H1 (cell line): ENCODE data around the gene LRRK1. TPM values are rescaled to one million over a fixed set of nuclear protein-coding genes. Genes with fewer than 3 reads are reported as not detected.

Source experiments
- BRCA1 ChIP-seq: IDR thresholded peaks from 2 replicates; pipeline ENCODE4 v1.6.1; 2012; ENCODE audit warnings: low read depth, low read length, improper control_type of control experiment
- CBX8 ChIP-seq: fragments of 300-800, 300-1000 bp; sonication (generic); IDR thresholded peaks from 2 replicates; pipeline ENCODE4 v1.7.1; 2016; ENCODE audit warnings: low read depth, low read length, borderline replicate concordance
- KDM4A ChIP-seq: IDR thresholded peaks from one replicate; pipeline ENCODE4 v1.7.1; 2012; ENCODE audit warnings: low read depth, mild to moderate bottlenecking, moderate library complexity, low read length, inconsistent platforms; ENCODE audit not compliant: severe bottlenecking
- NANOG ChIP-seq: IDR thresholded peaks from 2 replicates; pipeline ENCODE4 v1.6.1; 2011; ENCODE audit warnings: low read length, low read depth, mild to moderate bottlenecking, inconsistent platforms; ENCODE audit not compliant: insufficient read depth, poor library complexity, severe bottlenecking
- POLR2A ChIP-seq, 2 experiments: IDR thresholded peaks; 1 replicate in 1 of 2; 2 replicates in 1 of 2; pipeline ENCODE4 v1.6.1; 2011; ENCODE audit warnings: low read depth in 2 of 2, low read length in 2 of 2, mild to moderate bottlenecking in 2 of 2; ENCODE audit errors: control extremely low read depth in 1 of 2
- SAP30 ChIP-seq: fragments of 300-600 bp; sonication (generic); IDR thresholded peaks from 2 replicates; pipeline ENCODE4 v1.7.1; 2012; ENCODE audit warnings: low read length, moderate library complexity, mild to moderate bottlenecking, inconsistent platforms; ENCODE audit not compliant: insufficient read depth, insufficient replicate concordance
- TAF1 ChIP-seq: IDR thresholded peaks from 2 replicates; pipeline ENCODE4 v1.6.1; 2011; ENCODE audit warnings: mild to moderate bottlenecking, low read depth, low read length
- polyA plus RNA-seq, 7 experiments: library from polyadenylated mRNA; depleted of rRNA in 3 of 7; stranded (reverse) in 5 of 7; unstranded in 2 of 7; fragments of >200 nt in 5 of 7; fragments of 200-250 nt in 2 of 7; gene quantifications; 1 replicate in 5 of 7; 2 replicates in 1 of 7; 4 replicates in 1 of 7; pipeline versions ENCODE4 v1.2.1 to v1.2.3, GENCODE V29; 2011 to 2013; ENCODE audit warnings: missing spikeins in 2 of 7, mixed read lengths in 2 of 7
- total RNA-seq: library from RNA; stranded (reverse); fragmentation: NEBNext Ultra II Directional; extraction: Animal tissue kit (Norgen Biotek cat#: 25700); gene quantifications from 2 replicates; pipeline ENCODE4 v1.2.1, GENCODE V29; 2021
- TF ChIP-seq, protein P1 (sequence below): fragments of 300-600 bp; sonication (generic); IDR thresholded peaks from 2 replicates; pipeline ENCODE4 v1.7.1; 2012; ENCODE audit warnings: low read length, moderate library complexity, mild to moderate bottlenecking, inconsistent platforms; ENCODE audit not compliant: insufficient replicate concordance
- TF ChIP-seq, protein P2 (sequence below), 3 experiments: IDR thresholded peaks; 1 replicate in 2 of 3; 2 replicates in 1 of 3; pipeline versions ENCODE4 v1.5.1 to v1.6.1; 2011; ENCODE audit warnings: low read length in 3 of 3, mild to moderate bottlenecking in 3 of 3, inconsistent platforms in 2 of 3, low read depth in 1 of 3, moderate library complexity in 1 of 3; ENCODE audit not compliant: insufficient read depth in 1 of 3; ENCODE audit errors: control extremely low read depth in 1 of 3

LRRK1 gene
- total and polyA plus RNA-seq, 2 of the 8 experiments (the other 6 are each of a cell fraction or from before 2014, with no cell fraction given), result 1.2 to 3.6 TPM

- TF ChIP-seq, protein P1, sequence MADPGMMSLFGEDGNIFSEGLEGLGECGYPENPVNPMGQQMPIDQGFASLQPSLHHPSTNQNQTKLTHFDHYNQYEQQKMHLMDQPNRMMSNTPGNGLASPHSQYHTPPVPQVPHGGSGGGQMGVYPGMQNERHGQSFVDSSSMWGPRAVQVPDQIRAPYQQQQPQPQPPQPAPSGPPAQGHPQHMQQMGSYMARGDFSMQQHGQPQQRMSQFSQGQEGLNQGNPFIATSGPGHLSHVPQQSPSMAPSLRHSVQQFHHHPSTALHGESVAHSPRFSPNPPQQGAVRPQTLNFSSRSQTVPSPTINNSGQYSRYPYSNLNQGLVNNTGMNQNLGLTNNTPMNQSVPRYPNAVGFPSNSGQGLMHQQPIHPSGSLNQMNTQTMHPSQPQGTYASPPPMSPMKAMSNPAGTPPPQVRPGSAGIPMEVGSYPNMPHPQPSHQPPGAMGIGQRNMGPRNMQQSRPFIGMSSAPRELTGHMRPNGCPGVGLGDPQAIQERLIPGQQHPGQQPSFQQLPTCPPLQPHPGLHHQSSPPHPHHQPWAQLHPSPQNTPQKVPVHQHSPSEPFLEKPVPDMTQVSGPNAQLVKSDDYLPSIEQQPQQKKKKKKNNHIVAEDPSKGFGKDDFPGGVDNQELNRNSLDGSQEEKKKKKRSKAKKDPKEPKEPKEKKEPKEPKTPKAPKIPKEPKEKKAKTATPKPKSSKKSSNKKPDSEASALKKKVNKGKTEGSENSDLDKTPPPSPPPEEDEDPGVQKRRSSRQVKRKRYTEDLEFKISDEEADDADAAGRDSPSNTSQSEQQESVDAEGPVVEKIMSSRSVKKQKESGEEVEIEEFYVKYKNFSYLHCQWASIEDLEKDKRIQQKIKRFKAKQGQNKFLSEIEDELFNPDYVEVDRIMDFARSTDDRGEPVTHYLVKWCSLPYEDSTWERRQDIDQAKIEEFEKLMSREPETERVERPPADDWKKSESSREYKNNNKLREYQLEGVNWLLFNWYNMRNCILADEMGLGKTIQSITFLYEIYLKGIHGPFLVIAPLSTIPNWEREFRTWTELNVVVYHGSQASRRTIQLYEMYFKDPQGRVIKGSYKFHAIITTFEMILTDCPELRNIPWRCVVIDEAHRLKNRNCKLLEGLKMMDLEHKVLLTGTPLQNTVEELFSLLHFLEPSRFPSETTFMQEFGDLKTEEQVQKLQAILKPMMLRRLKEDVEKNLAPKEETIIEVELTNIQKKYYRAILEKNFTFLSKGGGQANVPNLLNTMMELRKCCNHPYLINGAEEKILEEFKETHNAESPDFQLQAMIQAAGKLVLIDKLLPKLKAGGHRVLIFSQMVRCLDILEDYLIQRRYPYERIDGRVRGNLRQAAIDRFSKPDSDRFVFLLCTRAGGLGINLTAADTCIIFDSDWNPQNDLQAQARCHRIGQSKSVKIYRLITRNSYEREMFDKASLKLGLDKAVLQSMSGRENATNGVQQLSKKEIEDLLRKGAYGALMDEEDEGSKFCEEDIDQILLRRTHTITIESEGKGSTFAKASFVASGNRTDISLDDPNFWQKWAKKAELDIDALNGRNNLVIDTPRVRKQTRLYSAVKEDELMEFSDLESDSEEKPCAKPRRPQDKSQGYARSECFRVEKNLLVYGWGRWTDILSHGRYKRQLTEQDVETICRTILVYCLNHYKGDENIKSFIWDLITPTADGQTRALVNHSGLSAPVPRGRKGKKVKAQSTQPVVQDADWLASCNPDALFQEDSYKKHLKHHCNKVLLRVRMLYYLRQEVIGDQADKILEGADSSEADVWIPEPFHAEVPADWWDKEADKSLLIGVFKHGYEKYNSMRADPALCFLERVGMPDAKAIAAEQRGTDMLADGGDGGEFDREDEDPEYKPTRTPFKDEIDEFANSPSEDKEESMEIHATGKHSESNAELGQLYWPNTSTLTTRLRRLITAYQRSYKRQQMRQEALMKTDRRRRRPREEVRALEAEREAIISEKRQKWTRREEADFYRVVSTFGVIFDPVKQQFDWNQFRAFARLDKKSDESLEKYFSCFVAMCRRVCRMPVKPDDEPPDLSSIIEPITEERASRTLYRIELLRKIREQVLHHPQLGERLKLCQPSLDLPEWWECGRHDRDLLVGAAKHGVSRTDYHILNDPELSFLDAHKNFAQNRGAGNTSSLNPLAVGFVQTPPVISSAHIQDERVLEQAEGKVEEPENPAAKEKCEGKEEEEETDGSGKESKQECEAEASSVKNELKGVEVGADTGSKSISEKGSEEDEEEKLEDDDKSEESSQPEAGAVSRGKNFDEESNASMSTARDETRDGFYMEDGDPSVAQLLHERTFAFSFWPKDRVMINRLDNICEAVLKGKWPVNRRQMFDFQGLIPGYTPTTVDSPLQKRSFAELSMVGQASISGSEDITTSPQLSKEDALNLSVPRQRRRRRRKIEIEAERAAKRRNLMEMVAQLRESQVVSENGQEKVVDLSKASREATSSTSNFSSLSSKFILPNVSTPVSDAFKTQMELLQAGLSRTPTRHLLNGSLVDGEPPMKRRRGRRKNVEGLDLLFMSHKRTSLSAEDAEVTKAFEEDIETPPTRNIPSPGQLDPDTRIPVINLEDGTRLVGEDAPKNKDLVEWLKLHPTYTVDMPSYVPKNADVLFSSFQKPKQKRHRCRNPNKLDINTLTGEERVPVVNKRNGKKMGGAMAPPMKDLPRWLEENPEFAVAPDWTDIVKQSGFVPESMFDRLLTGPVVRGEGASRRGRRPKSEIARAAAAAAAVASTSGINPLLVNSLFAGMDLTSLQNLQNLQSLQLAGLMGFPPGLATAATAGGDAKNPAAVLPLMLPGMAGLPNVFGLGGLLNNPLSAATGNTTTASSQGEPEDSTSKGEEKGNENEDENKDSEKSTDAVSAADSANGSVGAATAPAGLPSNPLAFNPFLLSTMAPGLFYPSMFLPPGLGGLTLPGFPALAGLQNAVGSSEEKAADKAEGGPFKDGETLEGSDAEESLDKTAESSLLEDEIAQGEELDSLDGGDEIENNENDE, result no peak
- TF ChIP-seq TAF1 (no peak), BRCA1 (no peak), POLR2A (IDR thresholded peaks at IDR 0.05; ENCODE audit: control extremely low read depth in 1 of 2, low read depth in 2 of 2, low read length in 2 of 2) (no peak), CBX8 (no peak), KDM4A (no peak), SAP30 (no peak), NANOG (no peak)
- TF ChIP-seq, protein P2, sequence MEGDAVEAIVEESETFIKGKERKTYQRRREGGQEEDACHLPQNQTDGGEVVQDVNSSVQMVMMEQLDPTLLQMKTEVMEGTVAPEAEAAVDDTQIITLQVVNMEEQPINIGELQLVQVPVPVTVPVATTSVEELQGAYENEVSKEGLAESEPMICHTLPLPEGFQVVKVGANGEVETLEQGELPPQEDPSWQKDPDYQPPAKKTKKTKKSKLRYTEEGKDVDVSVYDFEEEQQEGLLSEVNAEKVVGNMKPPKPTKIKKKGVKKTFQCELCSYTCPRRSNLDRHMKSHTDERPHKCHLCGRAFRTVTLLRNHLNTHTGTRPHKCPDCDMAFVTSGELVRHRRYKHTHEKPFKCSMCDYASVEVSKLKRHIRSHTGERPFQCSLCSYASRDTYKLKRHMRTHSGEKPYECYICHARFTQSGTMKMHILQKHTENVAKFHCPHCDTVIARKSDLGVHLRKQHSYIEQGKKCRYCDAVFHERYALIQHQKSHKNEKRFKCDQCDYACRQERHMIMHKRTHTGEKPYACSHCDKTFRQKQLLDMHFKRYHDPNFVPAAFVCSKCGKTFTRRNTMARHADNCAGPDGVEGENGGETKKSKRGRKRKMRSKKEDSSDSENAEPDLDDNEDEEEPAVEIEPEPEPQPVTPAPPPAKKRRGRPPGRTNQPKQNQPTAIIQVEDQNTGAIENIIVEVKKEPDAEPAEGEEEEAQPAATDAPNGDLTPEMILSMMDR (IDR thresholded peaks at IDR 0.05; ENCODE audit: control extremely low read depth in 1 of 3, insufficient read depth in 1 of 3, low read depth in 1 of 3, low read length in 3 of 3), result no peak
These were observed 199.0 kb downstream of the LRRK1 start (continued) for GRCh38 chr15:101118116-101118515.
